OCI-LY1 (cell line): ENCODE results near the gene ERBB4.

ENCODE experiments used
- H2AFZ ChIP-seq: fragments of 200-600 bp; sonication (generic), shearing (Covaris generic); 2 replicates; pipeline ENCODE4 v1.6.0; 2014; ENCODE audit warnings: antibody characterized with exemption, mild to moderate bottlenecking, low read length
- H3F3A ChIP-seq: fragments of 200-600 bp; sonication (generic), shearing (Covaris generic); 2 replicates; pipeline ENCODE4 v1.6.0; 2014; ENCODE audit warnings: mild to moderate bottlenecking, antibody characterized with exemption, low read length, moderate library complexity; ENCODE audit not compliant: insufficient read depth
- H3K27ac ChIP-seq: fragments of 200-600 bp; sonication (generic); 2 replicates; pipeline ENCODE4 v1.5.1; 2014; ENCODE audit warnings: low read length, mixed run types, mild to moderate bottlenecking, low read depth; ENCODE audit not compliant: poor library complexity, severe bottlenecking
- H3K27me3 ChIP-seq: fragments of 200-600 bp; sonication (generic); 2 replicates; pipeline ENCODE4 v1.6.0; 2014; ENCODE audit warnings: antibody characterized with exemption, mild to moderate bottlenecking, low read length, moderate library complexity; ENCODE audit not compliant: insufficient read depth
- H3K36me3 ChIP-seq: fragments of 200-600 bp; sonication (generic); 2 replicates; pipeline ENCODE4 v1.6.1; 2014; ENCODE audit warnings: mild to moderate bottlenecking, antibody characterized with exemption, low read length, moderate library complexity, mixed read lengths; ENCODE audit not compliant: insufficient read depth
- H3K4me1 ChIP-seq: fragments of 200-600 bp; sonication (generic); 2 replicates; pipeline ENCODE4 v1.5.1; 2014; ENCODE audit warnings: mild to moderate bottlenecking, low read length, moderate library complexity; ENCODE audit not compliant: insufficient read depth, severe bottlenecking
- H3K4me2 ChIP-seq: fragments of 200-600 bp; sonication (generic), shearing (Covaris generic); 2 replicates; pipeline ENCODE4 v1.6.1; 2014; ENCODE audit warnings: low read length
- H3K4me3 ChIP-seq: fragments of 200-600 bp; sonication (generic); 2 replicates; pipeline ENCODE4 v1.5.1; 2014; ENCODE audit warnings: low read length, low read depth, mild to moderate bottlenecking, mixed read lengths; ENCODE audit not compliant: poor library complexity, severe bottlenecking
- H3K79me2 ChIP-seq: fragments of 200-600 bp; shearing (Covaris generic); 2 replicates; pipeline ENCODE4 v1.6.1; 2016; ENCODE audit warnings: mixed run types, low read length, mixed read lengths; ENCODE audit not compliant: insufficient read depth
- H3K9ac ChIP-seq: fragments of 200-600 bp; sonication (generic), shearing (Covaris generic); 2 replicates; pipeline ENCODE4 v1.6.1; 2014; ENCODE audit warnings: mild to moderate bottlenecking, low read length, mixed read lengths
- H3K9me2 ChIP-seq: fragments of 200-600 bp; sonication (generic), shearing (Covaris generic); 2 replicates; pipeline ENCODE4 v1.6.1; 2014; ENCODE audit warnings: low read depth, mild to moderate bottlenecking, low read length, mixed read lengths
- H3K9me3 ChIP-seq: fragments of 200-600 bp; shearing (Covaris generic); 2 replicates; pipeline ENCODE4 v1.6.1; 2014; ENCODE audit warnings: low read length, mixed read lengths
- H4K20me1 ChIP-seq: fragments of 200-600 bp; sonication (generic), shearing (Covaris generic); 2 replicates; pipeline ENCODE4 v1.6.0; 2016; ENCODE audit warnings: mild to moderate bottlenecking, low read length; ENCODE audit not compliant: insufficient read depth
- EZH2 ChIP-seq: fragments of 200-600 bp; sonication (generic), shearing (Covaris generic); IDR thresholded peaks from 2 replicates; pipeline ENCODE4 v1.8.0; 2017; ENCODE audit warnings: borderline replicate concordance, mixed run types, mild to moderate bottlenecking, antibody characterized with exemption, low read length, moderate library complexity, mixed read lengths
- TF ChIP-seq, protein P1 (sequence below): fragments of 200-600 bp; sonication (generic), shearing (Covaris generic); IDR thresholded peaks from 2 replicates; pipeline ENCODE4 v1.5.1; 2017; ENCODE audit warnings: mild to moderate bottlenecking, antibody characterized with exemption, low read length, moderate library complexity, mixed read lengths

Gene ERBB4

DNA sequence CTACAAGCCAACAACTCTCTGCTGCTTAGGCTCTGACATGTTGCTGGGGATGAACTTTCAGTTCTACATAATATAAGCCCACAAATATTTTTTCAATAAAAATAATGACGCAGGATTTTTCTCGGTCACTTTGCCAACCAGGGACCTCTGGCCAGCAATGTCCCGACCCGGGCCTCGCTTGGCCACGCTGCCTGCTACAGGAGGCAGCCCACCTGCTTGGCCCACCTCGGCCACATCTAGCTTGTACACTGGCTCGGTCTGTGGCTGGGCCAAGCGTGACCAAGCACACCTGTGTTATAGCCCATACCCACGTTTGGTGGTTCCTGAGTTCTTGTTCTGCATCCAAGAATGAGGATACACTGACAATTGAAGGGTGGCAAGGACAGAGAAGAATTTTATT is 1208.7 kb downstream of the ERBB4 start:
- H4K20me1 ChIP-seq, result no peaks in the 10 kb centered on the region
- no peak overlapping the region for H2AFZ ChIP-seq
- H3K4me1 ChIP-seq, result peaks cover 26% of the 10 kb centered on the region
- H3K9ac ChIP-seq, result no peak overlapping the region
- H3K4me3 ChIP-seq, result no peak overlapping the region
- H3K9me3 ChIP-seq, result no peaks in the 10 kb centered on the region
- no peaks in the 10 kb centered on the region for H3K36me3 ChIP-seq
- TF ChIP-seq, protein P1, sequence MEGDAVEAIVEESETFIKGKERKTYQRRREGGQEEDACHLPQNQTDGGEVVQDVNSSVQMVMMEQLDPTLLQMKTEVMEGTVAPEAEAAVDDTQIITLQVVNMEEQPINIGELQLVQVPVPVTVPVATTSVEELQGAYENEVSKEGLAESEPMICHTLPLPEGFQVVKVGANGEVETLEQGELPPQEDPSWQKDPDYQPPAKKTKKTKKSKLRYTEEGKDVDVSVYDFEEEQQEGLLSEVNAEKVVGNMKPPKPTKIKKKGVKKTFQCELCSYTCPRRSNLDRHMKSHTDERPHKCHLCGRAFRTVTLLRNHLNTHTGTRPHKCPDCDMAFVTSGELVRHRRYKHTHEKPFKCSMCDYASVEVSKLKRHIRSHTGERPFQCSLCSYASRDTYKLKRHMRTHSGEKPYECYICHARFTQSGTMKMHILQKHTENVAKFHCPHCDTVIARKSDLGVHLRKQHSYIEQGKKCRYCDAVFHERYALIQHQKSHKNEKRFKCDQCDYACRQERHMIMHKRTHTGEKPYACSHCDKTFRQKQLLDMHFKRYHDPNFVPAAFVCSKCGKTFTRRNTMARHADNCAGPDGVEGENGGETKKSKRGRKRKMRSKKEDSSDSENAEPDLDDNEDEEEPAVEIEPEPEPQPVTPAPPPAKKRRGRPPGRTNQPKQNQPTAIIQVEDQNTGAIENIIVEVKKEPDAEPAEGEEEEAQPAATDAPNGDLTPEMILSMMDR, result no peak
- TF ChIP-seq EZH2, result no peak
- H3K9me2 ChIP-seq, result no peaks in the 10 kb centered on the region
- no peak overlapping the region; the same call in 1 of the 2 replicates for H3K4me2 ChIP-seq
- H3F3A ChIP-seq, result no peaks in the 10 kb centered on the region
- H3K27ac ChIP-seq, result no peak overlapping the region
- H3K79me2 ChIP-seq, result no peaks in the 10 kb centered on the region
- H3K27me3 ChIP-seq, result no peaks in the 10 kb centered on the region

DNA sequence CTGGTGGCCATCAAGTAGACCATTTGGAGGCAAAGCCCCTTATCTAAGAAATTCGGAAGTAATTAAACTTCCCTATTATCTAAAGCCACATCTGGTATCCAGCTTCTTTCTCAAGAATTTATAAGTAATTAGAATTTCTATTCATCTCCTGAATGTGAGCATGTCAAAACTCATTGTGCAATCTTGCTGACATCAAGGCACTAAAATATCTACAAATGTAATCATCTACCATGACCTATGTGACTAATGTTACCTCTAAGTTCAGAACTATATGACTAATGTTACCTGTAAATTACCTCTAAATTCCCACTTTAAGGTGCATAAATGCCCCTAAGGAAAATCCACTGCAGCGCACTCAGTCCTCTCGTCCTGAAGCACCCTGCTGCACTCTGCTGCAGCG is 1209.2 kb downstream of the ERBB4 start:
- Histone ChIP-seq H3F3A (no peaks in the 10 kb centered on the region), H3K27ac (no peak overlapping the region), H3K9ac (no peak overlapping the region), H3K79me2 (no peaks in the 10 kb centered on the region), H3K4me2 (no peak overlapping the region; the same call in 1 of the 2 replicates), H3K27me3 (no peaks in the 10 kb centered on the region), H3K36me3 (no peaks in the 10 kb centered on the region), H2AFZ (no peak overlapping the region), H4K20me1 (no peaks in the 10 kb centered on the region), H3K9me3 (no peaks in the 10 kb centered on the region), H3K4me1 (peaks cover 26% of the 10 kb centered on the region), H3K4me3 (no peak overlapping the region), H3K9me2 (no peaks in the 10 kb centered on the region)
- no peak for TF ChIP-seq EZH2
- TF ChIP-seq, protein P1, result no peak

GRCh38 chr2:211328126-211328525 is 1210.5 kb downstream of the ERBB4 start:
- Histone ChIP-seq H4K20me1 (no peaks in the 10 kb centered on the region), H3K79me2 (no peaks in the 10 kb centered on the region), H3K9ac (no peak overlapping the region), H3K27ac (no peak overlapping the region), H3K27me3 (no peaks in the 10 kb centered on the region), H3K36me3 (no peaks in the 10 kb centered on the region), H2AFZ (no peak overlapping the region), H3K4me3 (no peak overlapping the region), H3K9me3 (no peaks in the 10 kb centered on the region), H3K9me2 (no peaks in the 10 kb centered on the region), H3K4me1 (peaks cover 18% of the 10 kb centered on the region), H3F3A (no peaks in the 10 kb centered on the region), H3K4me2 (no peak overlapping the region)
- TF ChIP-seq, protein P1, result no peak
- no peak for TF ChIP-seq EZH2
